GM12878 (cell line): Measurements from ENCODE around the gene TRAP1. TPM values are rescaled to one million over a fixed set of nuclear protein-coding genes. Genes with fewer than 3 reads are reported as not detected.

Source experiments
- ASH2L ChIP-seq: fragments of 300-600, 200-600 bp; sonication (generic); IDR thresholded peaks from 2 replicates; pipeline ENCODE4 v1.6.1; 2017; ENCODE audit warnings: low read depth, mild to moderate bottlenecking, borderline replicate concordance
- CHD2 ChIP-seq: IDR thresholded peaks from 2 replicates; pipeline ENCODE4 v1.6.1; 2011; ENCODE audit warnings: low read depth, low read length, improper control_type of control experiment, borderline replicate concordance
- CHD4 ChIP-seq: fragments of 200-600 bp; sonication (generic); IDR thresholded peaks from 2 replicates; pipeline ENCODE4 v1.6.1; 2016; ENCODE audit warnings: mild to moderate bottlenecking
- FOXM1 ChIP-seq: IDR thresholded peaks from 2 replicates; pipeline ENCODE4 v1.6.1; 2012; ENCODE audit warnings: low read depth, mild to moderate bottlenecking, inconsistent platforms, low read length, moderate library complexity
- GABPA ChIP-seq: IDR thresholded peaks from 2 replicates; pipeline ENCODE4 v1.6.1; 2014; ENCODE audit warnings: antibody characterized with exemption, low read depth, mild to moderate bottlenecking, inconsistent platforms
- IRF5 ChIP-seq: fragments of 450-650 bp; IDR thresholded peaks from 2 replicates; pipeline ENCODE4 v1.6.1; 2017; ENCODE audit warnings: borderline replicate concordance
- JUNB ChIP-seq: IDR thresholded peaks from 2 replicates; pipeline ENCODE4 v1.6.1; 2016; ENCODE audit warnings: antibody characterized with exemption, mild to moderate bottlenecking
- JUND ChIP-seq: IDR thresholded peaks from 2 replicates; pipeline ENCODE4 v1.6.1; 2012; ENCODE audit warnings: low read depth, mild to moderate bottlenecking, low read length, improper control_type of control experiment, moderate library complexity
- KDM1A ChIP-seq: fragments of 200-600 bp; sonication (generic); IDR thresholded peaks from 2 replicates; pipeline ENCODE4 v1.6.1; 2016; ENCODE audit warnings: borderline replicate concordance
- MTA3 ChIP-seq: IDR thresholded peaks from 2 replicates; pipeline ENCODE4 v1.6.1; 2012; ENCODE audit warnings: low read length, inconsistent platforms, borderline replicate concordance
- NBN ChIP-seq: fragments of 450-650 bp; IDR thresholded peaks from 2 replicates; pipeline ENCODE4 v1.6.1; 2016
- NFIC ChIP-seq: IDR thresholded peaks from 2 replicates; pipeline ENCODE4 v1.6.1; 2012; ENCODE audit warnings: low read depth, mild to moderate bottlenecking, inconsistent platforms, low read length, moderate library complexity
- NFXL1 ChIP-seq: fragments of 450-650 bp; IDR thresholded peaks from 2 replicates; pipeline ENCODE4 v1.6.1; 2017; ENCODE audit warnings: antibody characterized with exemption, mild to moderate bottlenecking, borderline replicate concordance
- NFYA ChIP-seq: IDR thresholded peaks from 2 replicates; pipeline ENCODE4 v1.6.1; 2011; ENCODE audit warnings: low read depth, mild to moderate bottlenecking, low read length, improper control_type of control experiment, borderline replicate concordance
- PAX5 ChIP-seq: IDR thresholded peaks from 2 replicates; pipeline ENCODE4 v1.6.1; 2011; ENCODE audit warnings: low read depth, low read length, borderline replicate concordance
- PAX8 ChIP-seq: fragments of 450-650 bp; IDR thresholded peaks from 2 replicates; pipeline ENCODE4 v1.6.1; 2017; ENCODE audit warnings: mild to moderate bottlenecking, moderate library complexity
- PBX3 ChIP-seq: IDR thresholded peaks from 2 replicates; pipeline ENCODE4 v1.6.1; 2011; ENCODE audit warnings: mild to moderate bottlenecking, low read depth, low read length, moderate library complexity; ENCODE audit not compliant: insufficient replicate concordance
- PML ChIP-seq: IDR thresholded peaks from 2 replicates; pipeline ENCODE4 v1.6.1; 2012; ENCODE audit warnings: low read length, inconsistent platforms
- RB1 ChIP-seq: fragments of 450-650 bp; formaldehyde crosslinking; IDR thresholded peaks from 2 replicates; pipeline ENCODE4 v1.6.1; 2017; ENCODE audit warnings: mild to moderate bottlenecking, borderline replicate concordance
- REST ChIP-seq: IDR thresholded peaks from 2 replicates; pipeline ENCODE4 v1.6.1; 2012; ENCODE audit warnings: mild to moderate bottlenecking, low read depth, low read length
- SKIL ChIP-seq: fragments of 450-650 bp; IDR thresholded peaks from 2 replicates; pipeline ENCODE4 v1.6.1; 2017; ENCODE audit warnings: mild to moderate bottlenecking, low read depth, inconsistent platforms; ENCODE audit not compliant: poor library complexity, severe bottlenecking
- SMC3 ChIP-seq: IDR thresholded peaks from 2 replicates; pipeline ENCODE4 v1.6.1; 2011; ENCODE audit warnings: low read length, improper control_type of control experiment, borderline replicate concordance
- TARDBP ChIP-seq: IDR thresholded peaks from 2 replicates; pipeline ENCODE4 v1.6.1; 2016; ENCODE audit warnings: borderline replicate concordance
- YY1 ChIP-seq: IDR thresholded peaks from 2 replicates; pipeline ENCODE4 v1.6.1; 2011; ENCODE audit warnings: low read depth, mild to moderate bottlenecking, low read length
- ZNF384 ChIP-seq: IDR thresholded peaks from 2 replicates; pipeline ENCODE4 v1.6.1; 2012; ENCODE audit warnings: low read depth, mild to moderate bottlenecking, low read length, improper control_type of control experiment, borderline replicate concordance
- ZZZ3 ChIP-seq: IDR thresholded peaks from 2 replicates; pipeline ENCODE4 v1.6.1; 2011; ENCODE audit warnings: low read depth; ENCODE audit not compliant: control insufficient read depth, insufficient read length
- polyA plus RNA-seq, 11 experiments: library from polyadenylated mRNA; depleted of rRNA in 4 of 11; unstranded in 6 of 11; stranded (reverse) in 5 of 11; fragments of >200 nt; fragmentation: Nextera tagmentation in 4 of 11; fragmentation: Illumina TruSeq in 1 of 11; extraction: Ambion mirVana in 4 of 11; extraction: Trizol in 1 of 11; gene quantifications; 1 replicate in 1 of 11; 2 replicates in 10 of 11; pipeline versions ENCODE4 v1.2.1 to v1.2.3, GENCODE V29; 2011 to 2016; ENCODE audit warnings: inconsistent platforms in 2 of 11, missing spikeins in 2 of 11, low read depth in 1 of 11
- total RNA-seq, 4 experiments: library from RNA; depleted of rRNA in 3 of 4; stranded (reverse); fragments of >200 nt in 3 of 4; fragmentation: Illumina TruSeq in 1 of 4; extraction: Trizol in 1 of 4; gene quantifications; 2 replicates each; pipeline versions ENCODE4 v1.2.1 to v1.2.3, GENCODE V29; 2013 to 2021

The TRAP1 gene
- total and polyA plus RNA-seq, 10 of the 15 experiments (the other 5 are each of a cell fraction or from before 2014, with no cell fraction given), result 16.3 to 442 (median 241) TPM

GRCh38 chr16:3608069-3608468 is 109.3 kb downstream of the TRAP1 start (continued):
- TF ChIP-seq PAX5, result no peak
- TF ChIP-seq NFYA, result no peak
- TF ChIP-seq TARDBP, result no peak
- no peak for TF ChIP-seq KDM1A
- TF ChIP-seq PBX3, result no peak
- TF ChIP-seq ASH2L, result no peak
- no peak for TF ChIP-seq JUND
- TF ChIP-seq PML, result no peak
- peak; percentile 32; the same call in 1 of the 2 replicates for TF ChIP-seq JUNB
- no peak for TF ChIP-seq RB1
- no peak for TF ChIP-seq GABPA
- TF ChIP-seq FOXM1, result no peak
- no peak for TF ChIP-seq MTA3
- no peak for TF ChIP-seq NFXL1
- TF ChIP-seq NFIC, result no peak
- peak; percentile 58 for TF ChIP-seq SKIL
- TF ChIP-seq SMC3, result no peak
- TF ChIP-seq ZNF384, result no peak
- no peak for TF ChIP-seq REST
- TF ChIP-seq ZZZ3, result no peak
- TF ChIP-seq CHD2, result no peak
- no peak for TF ChIP-seq CHD4
- TF ChIP-seq PAX8, result no peak
- TF ChIP-seq NBN, result no peak
- no peak for TF ChIP-seq IRF5
- TF ChIP-seq YY1, result 0 out of 2 replicates have a peak, but pooled peaks have one; percentile 21
